Measurements from ENCODE around the gene TARDBP. TPM values are rescaled to one million over a fixed set of nuclear protein-coding genes. Genes with fewer than 3 reads are reported as not detected.
"Not testable (repeated sequence)": the region's sequence is repeated elsewhere in the genome, so short reads cannot be mapped to it uniquely, and the experiment has no call there.

TARDBP gene
- total RNA-seq, 2 experiments from 2014 or later = 186 to 187 TPM

DNA sequence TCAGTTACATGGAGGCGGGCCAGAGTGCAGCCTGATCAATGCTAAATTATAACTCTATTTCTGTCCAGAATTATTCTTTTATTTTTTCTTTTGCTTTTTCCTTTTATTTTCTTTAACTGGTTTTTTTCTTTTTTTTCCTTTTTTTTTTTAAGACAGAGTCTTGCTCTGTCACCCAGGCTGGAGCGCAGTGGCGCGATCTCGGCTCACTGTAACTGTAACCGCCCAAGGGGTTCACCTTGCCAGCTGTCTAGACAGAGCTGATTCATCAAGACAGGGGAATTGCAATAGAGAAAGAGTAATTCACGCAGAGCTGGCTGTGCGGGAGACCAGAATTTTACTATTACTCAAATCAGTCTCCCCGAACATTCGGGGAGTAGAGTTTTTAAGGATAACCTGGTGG lies 38.7 kb downstream of the TARDBP start:
- H3K27ac Mint-ChIP-seq; H3K27me3 Mint-ChIP-seq; POLR2A ChIA-PET; H3K4me3 Mint-ChIP-seq; H3K36me3 Mint-ChIP-seq (ENCODE audit: low read depth); H3K9me3 Mint-ChIP-seq; DNase-seq; H3K4me1 Mint-ChIP-seq: not testable (repeated sequence)
- CTCF ChIA-PET = interaction anchor here (2.0 kb wide), 1 partner anchor 13 kb away, joined by 9 read pairs; no protein-coding TSS in a partner anchor

DNA sequence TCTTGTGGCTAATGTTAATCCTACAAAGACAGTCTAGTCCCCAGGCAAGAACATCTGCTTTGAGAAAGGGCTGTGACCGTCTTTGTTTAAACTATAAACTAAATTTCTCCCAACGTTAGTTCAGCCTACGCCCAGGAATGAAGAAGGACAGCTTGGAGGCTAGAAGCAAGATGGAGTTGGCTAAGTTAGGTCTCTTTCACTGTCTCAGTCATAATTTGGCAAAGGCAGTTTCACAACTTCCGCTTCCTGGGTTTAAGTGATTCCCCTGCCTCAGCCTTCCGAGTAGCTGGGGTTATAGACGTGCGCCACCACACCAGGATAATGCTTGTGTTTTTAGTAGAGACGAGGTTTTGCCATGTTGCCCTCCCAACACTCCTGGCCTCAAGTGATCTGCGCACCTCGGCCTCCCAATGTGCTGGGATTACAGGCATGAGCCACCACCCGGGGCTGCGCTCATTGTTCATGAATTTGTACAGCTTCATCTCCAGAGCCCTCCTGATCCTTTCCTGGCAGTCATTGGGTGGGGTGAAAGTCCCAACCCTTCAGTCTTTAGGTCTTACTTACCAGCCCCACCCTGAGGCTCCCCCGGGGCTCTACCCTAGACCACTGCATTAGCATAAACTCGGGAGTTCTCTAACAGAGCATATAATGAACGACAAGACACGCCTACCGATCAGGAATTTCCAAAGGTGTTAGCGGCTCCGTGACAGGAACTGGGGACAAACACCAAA lies 39.5 kb downstream of the TARDBP start:
- Mint-ChIP-seq H3K4me3 (no peak overlapping the region), H3K36me3 (ENCODE audit: low read depth) (peaks cover 6% of the 10 kb centered on the region), H3K27me3 (no peaks in the 10 kb centered on the region), H3K4me1 (peaks cover 2% of the 10 kb centered on the region), H3K27ac (no peak overlapping the region), H3K9me3 (no peaks in the 10 kb centered on the region)
- ChIA-PET CTCF (interaction anchor here (1.2 to 2.0 kb wide), 2 partner anchors 11 to 14 kb away, joined by 4 to 9 read pairs; no protein-coding TSS in a partner anchor), POLR2A (no interaction called here)
- DNase-seq = no peak

DNA sequence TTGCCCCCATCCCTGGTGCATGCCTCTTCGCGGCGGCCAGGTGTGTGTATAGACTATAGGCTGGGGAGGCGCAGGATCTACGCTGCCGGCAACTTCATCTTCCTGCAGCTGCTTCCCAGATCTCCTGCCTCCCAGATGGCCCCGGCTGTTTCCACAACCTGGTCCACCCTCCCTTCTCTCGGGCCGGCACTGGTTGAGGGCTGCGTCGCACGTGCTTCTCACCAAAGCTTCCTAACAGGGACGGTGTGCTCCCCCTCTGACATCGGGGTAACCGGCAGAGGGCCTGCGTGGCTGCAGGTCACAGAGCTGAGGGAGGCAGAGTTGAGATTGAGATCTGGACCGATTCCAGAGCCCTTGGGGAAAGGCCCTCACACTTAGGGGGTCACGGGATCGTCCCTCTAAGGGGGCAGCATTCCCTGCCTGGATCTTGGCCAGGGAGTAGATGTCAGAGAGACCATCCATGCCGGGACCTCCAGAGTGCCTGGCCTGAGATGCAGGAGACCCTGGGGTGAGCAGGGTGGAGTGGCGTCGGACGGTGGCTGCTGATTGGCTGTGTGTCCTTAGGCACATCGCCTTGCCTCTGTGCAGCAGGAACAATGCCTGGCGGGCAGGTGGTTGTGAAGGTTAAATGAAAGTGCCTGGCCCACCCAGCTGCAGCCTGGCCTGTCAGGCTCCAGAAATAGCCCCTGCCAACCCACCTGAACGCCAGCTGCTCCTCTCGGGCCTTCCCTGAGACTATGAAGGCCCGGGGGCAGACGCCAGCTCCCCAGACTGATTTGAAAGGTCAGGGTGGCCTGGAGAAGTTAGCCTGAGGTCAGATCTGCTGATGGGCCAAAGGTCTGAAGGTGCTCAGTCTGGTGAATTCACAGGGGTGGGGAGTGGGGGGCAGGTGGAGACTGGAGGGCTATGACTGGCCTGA lies 40.6 kb downstream of the TARDBP start:
- no peaks in the 10 kb centered on the region for H3K9me3 Mint-ChIP-seq
- peaks cover 10% of the 10 kb centered on the region for H3K36me3 Mint-ChIP-seq (ENCODE audit: low read depth)
- no peak overlapping the region for H3K4me3 Mint-ChIP-seq
- DNase-seq = no peak
- no peaks in the 10 kb centered on the region for H3K27me3 Mint-ChIP-seq
- ChIA-PET POLR2A (no interaction called here), CTCF (interaction anchor here (0.5 to 2.0 kb wide), 3 partner anchors 10 to 178 kb away, joined by 3 to 9 read pairs (median 4); no protein-coding TSS in a partner anchor)
- H3K27ac Mint-ChIP-seq = no peak overlapping the region
- H3K4me1 Mint-ChIP-seq = peaks cover 6% of the 10 kb centered on the region

DNA sequence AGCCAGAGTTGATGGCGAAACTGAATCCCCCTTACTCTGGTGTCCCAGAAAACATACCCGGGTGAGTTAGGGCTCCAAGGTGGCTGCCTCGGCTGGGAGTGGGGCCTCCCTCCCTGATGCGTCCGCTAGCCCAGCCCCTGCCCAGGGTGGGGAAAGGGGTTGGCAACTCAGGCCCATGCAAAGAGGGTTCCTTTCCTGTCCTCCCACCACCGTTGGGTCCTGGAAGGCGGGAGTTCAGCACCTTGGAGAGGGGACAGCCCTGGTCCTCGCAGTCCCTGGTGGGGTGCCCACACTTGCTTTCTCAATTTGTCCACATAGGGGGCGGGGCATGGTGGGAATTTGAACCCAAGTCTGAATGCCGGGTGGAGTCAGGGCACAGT lies 41.3 kb downstream of the TARDBP start:
- CTCF ChIA-PET = interaction anchor here (0.5 kb wide), 1 partner anchor 178 kb away, joined by 3 read pairs; no protein-coding TSS in a partner anchor
- Mint-ChIP-seq H3K9me3 (no peaks in the 10 kb centered on the region), H3K4me1 (peaks cover 11% of the 10 kb centered on the region)

DNA sequence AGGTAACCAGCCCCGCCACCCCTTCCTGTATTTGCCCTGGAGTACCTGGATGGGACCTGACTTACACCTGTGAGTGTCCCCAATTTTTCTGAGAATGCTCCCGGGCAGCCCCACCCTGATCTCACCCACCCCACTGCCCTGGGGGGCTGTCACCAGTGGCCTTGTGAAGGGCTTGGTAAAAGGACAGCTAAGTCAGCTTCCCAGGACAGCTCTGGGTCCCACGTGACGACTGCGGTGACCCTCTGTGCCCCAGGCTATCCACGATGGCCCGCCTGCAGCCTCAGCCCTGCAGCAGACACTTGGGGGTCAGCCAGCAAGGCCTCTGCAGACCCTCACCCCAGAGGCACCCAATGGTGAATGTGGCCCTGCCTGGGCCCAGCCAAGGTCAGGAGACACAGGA lies 41.7 kb downstream of the TARDBP start:
- DNase-seq = no peak
- peaks cover 15% of the 10 kb centered on the region for H3K4me1 Mint-ChIP-seq
- no peak overlapping the region for H3K4me3 Mint-ChIP-seq
- H3K9me3 Mint-ChIP-seq = no peaks in the 10 kb centered on the region
- CTCF ChIA-PET = interaction anchor here (0.5 kb wide), 1 partner anchor 177 kb away, joined by 3 read pairs; no protein-coding TSS in a partner anchor
- no peaks in the 10 kb centered on the region for H3K27me3 Mint-ChIP-seq
- H3K36me3 Mint-ChIP-seq (ENCODE audit: low read depth) = peaks cover 10% of the 10 kb centered on the region
- POLR2A ChIA-PET = no interaction called here
- H3K27ac Mint-ChIP-seq = no peak overlapping the region

More for the DNA sequence above, 41.3 kb downstream of the TARDBP start:
- H3K36me3 Mint-ChIP-seq (ENCODE audit: low read depth) = peaks cover 10% of the 10 kb centered on the region
- H3K27ac Mint-ChIP-seq = no peak overlapping the region
- DNase-seq = peak; percentile 14
- POLR2A ChIA-PET = no interaction called here
- no peak overlapping the region for H3K4me3 Mint-ChIP-seq
- no peaks in the 10 kb centered on the region for H3K27me3 Mint-ChIP-seq

DNA sequence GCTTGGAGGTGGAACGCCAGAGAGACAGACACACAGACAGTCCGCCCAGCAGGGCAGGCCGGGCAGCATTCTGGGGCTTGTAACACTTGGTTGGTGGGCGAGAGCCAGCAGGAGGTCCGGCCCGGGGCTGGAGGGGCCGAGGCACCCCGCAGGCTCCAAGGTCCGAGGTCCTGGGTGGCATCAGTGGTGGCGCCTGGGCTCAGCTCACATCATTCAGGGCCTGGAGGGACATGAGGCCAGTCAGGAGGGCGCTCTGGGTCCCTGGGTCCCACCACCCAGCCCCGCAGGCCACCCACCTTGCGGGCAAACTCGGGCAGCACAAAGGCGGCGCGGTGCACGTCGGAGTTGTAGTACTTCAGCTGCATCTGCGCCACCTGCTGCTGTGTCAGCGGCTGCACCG lies 42.2 kb downstream of the TARDBP start:
- ChIA-PET CTCF (no interaction called here), POLR2A (no interaction called here)
- no peak overlapping the region for H3K4me3 Mint-ChIP-seq
- no peak for DNase-seq
- peaks cover 10% of the 10 kb centered on the region for H3K36me3 Mint-ChIP-seq (ENCODE audit: low read depth)
- H3K4me1 Mint-ChIP-seq = peaks cover 16% of the 10 kb centered on the region
- no peak overlapping the region for H3K27ac Mint-ChIP-seq
- no peaks in the 10 kb centered on the region for H3K9me3 Mint-ChIP-seq
- H3K27me3 Mint-ChIP-seq = no peaks in the 10 kb centered on the region

DNA sequence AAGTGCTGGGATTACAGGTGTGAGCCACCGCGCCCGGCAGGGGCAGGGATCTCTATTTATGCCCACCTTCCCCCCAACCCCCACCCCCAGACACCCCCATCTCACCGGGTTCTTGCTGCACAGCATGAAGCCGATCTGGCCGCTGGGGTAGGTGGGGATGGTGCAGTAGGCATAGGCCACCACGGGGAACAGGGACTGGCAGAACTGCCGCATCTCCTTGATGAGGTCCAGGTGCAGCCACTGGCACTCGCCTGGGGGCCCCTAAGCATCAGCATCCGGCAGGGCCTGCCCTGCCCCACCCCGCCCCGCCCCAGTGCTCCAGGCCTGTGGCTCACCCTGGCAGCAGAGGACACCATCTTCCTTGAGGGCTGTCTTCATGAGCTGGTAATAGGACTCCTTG lies 43.2 kb downstream of the TARDBP start:
- Mint-ChIP-seq H3K36me3 (ENCODE audit: low read depth) (peaks cover 10% of the 10 kb centered on the region), H3K9me3 (no peaks in the 10 kb centered on the region), H3K4me3 (no peak overlapping the region), H3K4me1 (peaks cover 19% of the 10 kb centered on the region), H3K27me3 (no peaks in the 10 kb centered on the region), H3K27ac (no peak overlapping the region)
- ChIA-PET POLR2A (no interaction called here), CTCF (interaction anchor here (0.6 to 1.3 kb wide), 2 partner anchors 9 to 45 kb away, joined by 4 to 5 read pairs; no protein-coding TSS in a partner anchor)
- no peak for DNase-seq

DNA sequence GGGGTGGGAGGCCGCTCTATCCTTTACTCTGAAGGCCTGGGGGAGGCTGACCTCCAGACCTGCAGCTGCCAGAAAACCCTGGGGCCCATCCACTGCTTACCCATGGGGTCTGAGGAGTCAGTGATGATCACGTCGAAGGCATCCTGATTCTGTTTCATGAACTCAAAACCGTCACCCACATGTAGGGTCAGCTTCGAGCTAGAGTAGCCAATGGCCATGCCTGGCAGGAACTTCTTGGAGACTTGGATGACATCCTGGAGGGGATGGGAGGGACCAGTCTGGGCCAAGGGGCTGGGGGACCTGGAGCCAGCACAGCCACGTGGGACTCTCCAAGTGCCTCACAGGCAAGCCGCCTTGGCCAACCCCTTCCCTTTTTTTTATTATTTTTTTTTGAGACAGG lies 44.0 kb downstream of the TARDBP start:
- Mint-ChIP-seq H3K4me1 (peaks cover 26% of the 10 kb centered on the region), H3K27me3 (no peaks in the 10 kb centered on the region), H3K36me3 (ENCODE audit: low read depth) (peaks cover 10% of the 10 kb centered on the region), H3K9me3 (no peaks in the 10 kb centered on the region), H3K27ac (no peak overlapping the region), H3K4me3 (no peak overlapping the region)
- CTCF ChIA-PET = interaction anchor here (0.8 to 2.9 kb wide), 5 partner anchors 8 to 31 kb away, joined by 3 to 16 read pairs (median 4); no protein-coding TSS in a partner anchor
- no peak for DNase-seq
- POLR2A ChIA-PET = no interaction called here

DNA sequence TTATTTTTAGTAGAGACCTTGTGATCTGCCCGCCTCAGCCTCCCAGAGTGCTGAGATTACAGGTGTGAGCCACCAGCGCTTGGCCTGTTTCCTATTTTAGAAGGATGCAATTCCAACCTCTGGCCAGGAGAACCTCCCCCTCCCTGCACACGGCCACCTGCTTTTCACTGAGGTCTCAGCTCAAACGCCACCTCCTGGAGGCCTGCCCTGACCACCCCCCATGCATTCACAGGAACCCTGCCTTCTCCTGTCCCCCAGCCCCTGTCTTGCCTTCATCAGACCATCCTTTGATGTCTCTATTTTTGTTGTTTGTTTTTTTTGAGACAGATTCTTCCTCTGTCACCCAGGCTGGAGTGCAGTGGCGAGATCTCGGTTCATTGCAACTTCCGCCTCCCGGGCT lies 45.0 kb downstream of the TARDBP start:
- POLR2A ChIA-PET = interaction anchor here (0.5 kb wide), 1 partner anchor 13 kb away, joined by 3 read pairs; no protein-coding TSS in a partner anchor
- Mint-ChIP-seq H3K36me3 (ENCODE audit: low read depth) (peaks cover 10% of the 10 kb centered on the region), H3K4me3 (peak overlapping the region; percentile 36), H3K9me3 (no peaks in the 10 kb centered on the region), H3K27ac (no peak overlapping the region), H3K4me1 (peaks cover 33% of the 10 kb centered on the region), H3K27me3 (no peaks in the 10 kb centered on the region)
- CTCF ChIA-PET = interaction anchor here (0.8 to 2.9 kb wide), 4 partner anchors 9 to 22 kb away, joined by 3 to 16 read pairs (median 3); no protein-coding TSS in a partner anchor
- DNase-seq = no peak

DNA sequence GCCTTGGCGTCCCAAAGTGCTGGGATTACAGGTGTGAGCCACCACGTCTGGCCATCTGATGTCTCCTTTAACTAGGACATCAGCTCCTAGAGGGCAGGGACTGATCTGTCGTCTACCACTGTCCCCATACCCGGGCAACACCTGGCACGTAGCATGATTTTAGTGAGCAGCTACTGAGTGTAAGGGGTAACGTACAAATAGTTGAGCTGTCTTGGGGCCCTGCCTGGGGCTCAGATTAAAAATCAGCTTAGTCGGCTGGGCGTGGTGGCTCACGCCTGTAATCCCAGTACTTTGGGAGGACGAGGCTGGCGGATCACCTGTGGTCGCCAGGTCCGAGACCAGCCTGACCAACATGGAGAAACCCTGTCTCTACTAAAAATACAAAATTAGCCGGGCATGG lies 45.6 kb downstream of the TARDBP start:
- POLR2A ChIA-PET = interaction anchor here (0.5 to 0.7 kb wide), 2 partner anchors 13 to 42 kb away, joined by 3 read pairs; partner anchors contain the start of gene EXOSC10
- CTCF ChIA-PET = interaction anchor here (1.1 to 2.9 kb wide), 2 partner anchors 12 to 20 kb away, joined by 3 to 16 read pairs; no protein-coding TSS in a partner anchor
- H3K4me3 Mint-ChIP-seq = peak overlapping the region; percentile 92
- H3K27ac Mint-ChIP-seq = no peak overlapping the region
- no peaks in the 10 kb centered on the region for H3K27me3 Mint-ChIP-seq
- DNase-seq = no peak
- peaks cover 39% of the 10 kb centered on the region for H3K4me1 Mint-ChIP-seq
- H3K36me3 Mint-ChIP-seq (ENCODE audit: low read depth) = peaks cover 14% of the 10 kb centered on the region
- no peaks in the 10 kb centered on the region for H3K9me3 Mint-ChIP-seq

DNA sequence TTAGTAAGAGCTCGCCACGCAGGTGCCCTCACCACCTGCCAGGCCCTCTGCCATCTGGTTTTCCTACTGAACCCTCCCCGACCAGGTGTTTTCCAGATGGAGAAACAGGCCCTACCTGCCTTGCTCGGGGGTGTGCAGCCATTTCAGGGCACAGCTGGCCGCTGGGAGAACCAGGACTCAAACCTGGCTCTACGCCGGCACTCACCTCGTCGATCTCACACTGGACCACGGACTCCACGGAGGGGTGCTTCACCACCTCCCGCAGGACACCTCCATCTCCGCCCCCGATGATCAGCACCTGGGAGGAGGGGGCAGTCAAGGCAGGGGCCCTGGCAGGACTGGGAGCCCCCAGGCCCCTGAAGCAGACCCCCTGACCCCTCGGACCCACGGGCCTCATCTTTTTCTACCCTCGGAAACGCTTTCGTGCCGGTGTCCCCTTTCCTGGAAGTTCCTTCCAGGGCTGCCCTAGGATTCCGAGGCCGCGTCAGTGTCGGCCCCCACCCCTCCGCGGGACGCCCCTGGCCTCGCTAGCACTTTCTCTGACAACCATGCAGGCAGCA lies 46.2 kb downstream of the TARDBP start:
- DNase-seq = no peak
- peak overlapping the region; percentile 92 for H3K4me3 Mint-ChIP-seq
- H3K4me1 Mint-ChIP-seq = peaks cover 44% of the 10 kb centered on the region
- no peaks in the 10 kb centered on the region for H3K27me3 Mint-ChIP-seq
- H3K27ac Mint-ChIP-seq = peak overlapping the region; percentile 90
- no peaks in the 10 kb centered on the region for H3K9me3 Mint-ChIP-seq
- POLR2A ChIA-PET = interaction anchor here (0.7 kb wide), 1 partner anchor 41 kb away, joined by 3 read pairs; the partner anchor contains the start of gene EXOSC10
- CTCF ChIA-PET = interaction anchor here (0.6 to 2.9 kb wide), 2 partner anchors 10 to 21 kb away, joined by 3 to 16 read pairs; no protein-coding TSS in a partner anchor
- H3K36me3 Mint-ChIP-seq (ENCODE audit: low read depth) = peaks cover 19% of the 10 kb centered on the region

Measured in activated CD4-positive, alpha-beta T cell treated with anti-CD3 and anti-CD28 coated beads, Interleukin-2, amount 10 ng/mL, durations not matched to agents 7 days and 5 days (primary cell).